Hepatocyte (in vitro differentiated cells): ENCODE results near the gene ARHGAP15. TPM values are rescaled to one million over a fixed set of nuclear protein-coding genes. Genes with fewer than 3 reads are reported as not detected.

Source experiments
- DNase-seq: peaks from one replicate; pipeline ENCODE4 v3.0.0-alpha.2; 2016; ENCODE audit warnings: low spot score
- H2AFZ ChIP-seq: fragments of 200-600 bp; sonication (generic); 2 replicates; pipeline ENCODE4 v1.6.0; 2016; ENCODE audit warnings: antibody characterized with exemption, mild to moderate bottlenecking
- H3K27ac ChIP-seq: fragments of 200-600 bp; sonication (generic); 2 replicates; pipeline ENCODE4 v1.5.1; 2016; ENCODE audit warnings: mild to moderate bottlenecking
- H3K27me3 ChIP-seq: fragments of 200-600 bp; sonication (generic); 2 replicates; pipeline ENCODE4 v1.6.1; 2016
- H3K36me3 ChIP-seq: fragments of 200-600 bp; sonication (generic); replicated peaks from 2 replicates; pipeline ENCODE4 v1.5.1; 2016; ENCODE audit warnings: low read depth; ENCODE audit not compliant: insufficient read depth
- H3K4me1 ChIP-seq: fragments of 200-600 bp; sonication (generic); 2 replicates; pipeline ENCODE4 v1.5.1; 2016; ENCODE audit warnings: mild to moderate bottlenecking, moderate library complexity; ENCODE audit not compliant: insufficient read depth
- H3K4me2 ChIP-seq: fragments of 200-600 bp; sonication (generic); 2 replicates; pipeline ENCODE4 v1.6.0; 2016
- H3K4me3 ChIP-seq: fragments of 200-600 bp; sonication (generic); 2 replicates; pipeline ENCODE4 v1.5.1; 2016; ENCODE audit warnings: mild to moderate bottlenecking
- H3K79me2 ChIP-seq: fragments of 200-600 bp; sonication (generic); 2 replicates; pipeline ENCODE4 v1.6.0; 2017; ENCODE audit warnings: mild to moderate bottlenecking
- H3K9me2 ChIP-seq: fragments of 200-600 bp; sonication (generic); replicated peaks from 2 replicates; pipeline ENCODE4 v1.6.0; 2017; ENCODE audit warnings: mild to moderate bottlenecking; ENCODE audit not compliant: insufficient read depth
- H3K9me3 ChIP-seq: fragments of 200-600 bp; sonication (generic); 2 replicates; pipeline ENCODE4 v1.5.1; 2016; ENCODE audit warnings: low read depth, mild to moderate bottlenecking
- H4K20me1 ChIP-seq: fragments of 200-600 bp; sonication (generic); 2 replicates; pipeline ENCODE4 v1.6.0; 2016; ENCODE audit warnings: mild to moderate bottlenecking; ENCODE audit not compliant: insufficient read depth, poor library complexity, severe bottlenecking
- EZH2 ChIP-seq: fragments of 200-600 bp; sonication (generic); IDR thresholded peaks from 2 replicates; pipeline ENCODE4 v1.6.1; 2016; ENCODE audit warnings: antibody characterized with exemption, mild to moderate bottlenecking, borderline replicate concordance
- EZH2phosphoT487 ChIP-seq: fragments of 200-600 bp; sonication (generic); IDR thresholded peaks from one replicate; pipeline ENCODE4 v1.6.1; 2018; ENCODE audit warnings: antibody characterized with exemption, mild to moderate bottlenecking, low read depth, moderate library complexity; ENCODE audit not compliant: unreplicated experiment, severe bottlenecking
- WGBS: methylation state at CpG from one replicate; pipeline ENCODE4 v1.1.6; 2016; ENCODE audit warnings: low lambda C conversion rate; ENCODE audit errors: missing lambda C conversion rate; 5-methylcytosine and 5-hydroxymethylcytosine counted together
- polyA plus RNA-seq: library from polyadenylated mRNA; unstranded; fragments of >200 nt; fragmentation: Nextera tagmentation; extraction: Ambion mirVana; gene quantifications from 2 replicates; pipeline ENCODE4 v1.2.1, GENCODE V29; 2016
- total RNA-seq: library from RNA; depleted of rRNA; stranded (reverse); fragments of >200 nt; gene quantifications from 2 replicates; pipeline ENCODE4 v1.2.3, GENCODE V29; 2014
- TF ChIP-seq, protein P1 (sequence below): fragments of 200-600 bp; sonication (generic); IDR thresholded peaks from 2 replicates; pipeline ENCODE4 v1.5.1; 2016; ENCODE audit warnings: antibody characterized with exemption, mild to moderate bottlenecking; ENCODE audit not compliant: poor library complexity

Gene ARHGAP15
- total and polyA plus RNA-seq, 2 experiments from 2014 or later: 0.17 TPM; not detected in 1

DNA sequence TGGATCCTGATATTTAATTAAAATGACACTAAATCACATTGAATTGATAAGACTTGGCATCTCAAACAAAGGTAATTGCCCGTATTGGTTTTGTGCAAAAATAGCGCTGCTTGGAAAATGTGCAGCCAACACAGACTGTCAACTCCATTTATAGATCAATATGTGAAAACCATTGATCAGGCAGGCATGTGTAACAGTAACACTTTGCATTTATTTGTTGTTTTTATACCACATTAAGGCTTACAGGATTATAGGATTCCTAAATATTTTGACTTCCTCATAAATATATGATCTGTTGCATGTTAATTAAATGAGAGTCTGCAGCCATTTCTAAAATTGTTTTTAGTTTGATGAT lies 30.2 kb downstream of the ARHGAP15 start:
- WGBS: 58% methylated on average over 2 of the region's 2 CpGs

DNA sequence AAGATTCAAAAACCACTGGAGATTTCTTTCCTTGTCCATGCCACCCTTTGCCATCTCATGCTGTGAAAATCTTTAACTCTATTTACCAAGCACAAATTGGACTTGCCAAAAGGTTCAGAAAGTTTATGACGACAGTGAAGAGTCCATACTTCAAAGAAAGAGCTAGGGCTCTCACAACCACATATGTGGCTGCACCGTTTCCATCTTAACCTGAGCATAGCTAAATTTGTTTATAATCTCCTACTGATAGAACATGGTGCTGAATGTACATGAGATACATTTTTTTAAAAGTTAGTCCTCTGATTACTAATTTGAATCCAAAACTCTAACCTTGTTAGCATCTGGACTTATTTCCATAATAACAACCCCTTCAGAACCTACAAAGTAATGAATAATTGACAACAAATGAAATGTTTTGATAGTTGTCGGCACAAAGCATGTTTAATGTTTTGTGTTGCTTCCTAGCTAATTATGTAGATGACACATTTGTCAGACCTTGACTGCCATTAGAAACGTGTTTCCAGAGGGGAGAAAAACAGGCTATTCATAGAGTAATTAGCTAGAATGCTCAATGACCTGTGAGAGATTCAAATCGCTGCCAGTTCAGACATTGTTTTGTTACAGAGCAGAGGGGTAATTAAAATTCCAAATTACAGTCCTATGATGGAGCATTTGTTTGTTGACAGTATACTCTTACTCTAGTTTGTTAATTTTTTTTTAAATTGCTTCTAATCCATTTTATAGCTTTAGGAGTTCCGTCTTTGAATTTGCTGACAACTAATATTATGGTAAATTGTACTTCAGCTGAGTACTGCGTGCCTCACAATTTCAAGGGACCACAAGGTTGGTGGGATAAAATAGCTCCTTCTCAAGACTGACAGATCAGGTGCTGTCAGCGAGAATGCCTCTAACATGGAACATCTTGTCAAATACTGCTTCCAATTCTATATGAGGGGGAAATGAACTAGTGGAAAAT lies 31.8 kb downstream of the ARHGAP15 start:
- no peaks in the 10 kb centered on the region for H3K9me3 ChIP-seq
- no peak overlapping the region for H3K4me2 ChIP-seq
- no peaks in the 10 kb centered on the region for H3K27me3 ChIP-seq
- H3K4me1 ChIP-seq: peaks cover 3% of the 10 kb centered on the region
- no peak for DNase-seq
- no peaks in the 10 kb centered on the region for H3K79me2 ChIP-seq
- WGBS: 73% methylated on average over 8 of the region's 8 CpGs
- H3K36me3 ChIP-seq: no peaks in the 10 kb centered on the region
- H3K4me3 ChIP-seq: no peak overlapping the region
- no peak overlapping the region for H2AFZ ChIP-seq
- TF ChIP-seq EZH2 (no peak), EZH2phosphoT487 (no peak)
- TF ChIP-seq, protein P1, sequence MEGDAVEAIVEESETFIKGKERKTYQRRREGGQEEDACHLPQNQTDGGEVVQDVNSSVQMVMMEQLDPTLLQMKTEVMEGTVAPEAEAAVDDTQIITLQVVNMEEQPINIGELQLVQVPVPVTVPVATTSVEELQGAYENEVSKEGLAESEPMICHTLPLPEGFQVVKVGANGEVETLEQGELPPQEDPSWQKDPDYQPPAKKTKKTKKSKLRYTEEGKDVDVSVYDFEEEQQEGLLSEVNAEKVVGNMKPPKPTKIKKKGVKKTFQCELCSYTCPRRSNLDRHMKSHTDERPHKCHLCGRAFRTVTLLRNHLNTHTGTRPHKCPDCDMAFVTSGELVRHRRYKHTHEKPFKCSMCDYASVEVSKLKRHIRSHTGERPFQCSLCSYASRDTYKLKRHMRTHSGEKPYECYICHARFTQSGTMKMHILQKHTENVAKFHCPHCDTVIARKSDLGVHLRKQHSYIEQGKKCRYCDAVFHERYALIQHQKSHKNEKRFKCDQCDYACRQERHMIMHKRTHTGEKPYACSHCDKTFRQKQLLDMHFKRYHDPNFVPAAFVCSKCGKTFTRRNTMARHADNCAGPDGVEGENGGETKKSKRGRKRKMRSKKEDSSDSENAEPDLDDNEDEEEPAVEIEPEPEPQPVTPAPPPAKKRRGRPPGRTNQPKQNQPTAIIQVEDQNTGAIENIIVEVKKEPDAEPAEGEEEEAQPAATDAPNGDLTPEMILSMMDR: no peak
- H3K9me2 ChIP-seq: no peaks in the 10 kb centered on the region
- H3K27ac ChIP-seq: no peak overlapping the region
- H4K20me1 ChIP-seq: no peaks in the 10 kb centered on the region

More for the DNA sequence above, 30.2 kb downstream of the ARHGAP15 start:
- Histone ChIP-seq H3K9me3 (no peaks in the 10 kb centered on the region), H4K20me1 (no peaks in the 10 kb centered on the region), H2AFZ (no peak overlapping the region), H3K36me3 (no peaks in the 10 kb centered on the region), H3K27me3 (no peaks in the 10 kb centered on the region), H3K79me2 (no peaks in the 10 kb centered on the region), H3K9me2 (no peaks in the 10 kb centered on the region), H3K4me2 (peak overlapping the region; percentile 19), H3K4me1 (peaks cover 3% of the 10 kb centered on the region), H3K4me3 (no peak overlapping the region), H3K27ac (no peak overlapping the region)
- DNase-seq: no peak
- TF ChIP-seq, protein P1: no peak
- no peak for TF ChIP-seq EZH2
- no peak for TF ChIP-seq EZH2phosphoT487

DNA sequence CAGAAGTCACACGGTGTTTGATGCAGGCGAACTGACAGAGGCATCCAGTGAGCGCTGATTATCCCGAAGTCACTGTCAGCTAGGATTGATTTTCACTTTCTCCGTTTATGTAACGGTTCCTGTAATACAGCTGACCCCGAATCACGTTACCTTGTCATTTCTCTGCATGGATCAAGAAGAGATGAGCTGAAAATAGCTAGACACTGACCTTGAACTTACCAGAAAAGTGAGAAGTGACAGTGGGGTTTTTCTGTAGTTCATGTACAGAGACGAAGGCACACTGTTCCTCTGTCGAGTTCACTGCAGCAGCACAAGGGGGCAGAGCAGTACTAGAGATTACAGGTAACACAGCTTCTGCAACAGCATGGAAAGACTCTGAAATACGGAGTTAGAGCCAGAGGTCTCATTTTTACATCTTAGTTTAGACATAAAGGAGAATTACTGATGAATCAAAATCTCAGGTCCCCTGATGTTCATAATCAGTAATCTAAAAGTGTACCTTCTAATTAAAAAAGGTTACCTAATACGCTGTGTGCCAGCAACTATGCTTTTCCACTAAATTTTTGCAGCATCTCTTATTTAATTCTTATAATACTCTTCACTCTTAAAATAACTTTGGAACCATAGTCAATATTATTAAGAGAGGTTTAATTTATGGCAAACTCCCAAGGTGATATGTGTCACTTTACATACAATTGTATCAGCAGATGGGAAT lies 33.1 kb downstream of the ARHGAP15 start:
- TF ChIP-seq EZH2phosphoT487: no peak
- TF ChIP-seq, protein P1: peak; percentile 73
- Histone ChIP-seq H3K9me3 (no peaks in the 10 kb centered on the region), H3K27me3 (no peaks in the 10 kb centered on the region), H3K27ac (no peak overlapping the region), H3K9me2 (no peaks in the 10 kb centered on the region), H4K20me1 (no peaks in the 10 kb centered on the region), H3K36me3 (no peaks in the 10 kb centered on the region), H3K4me3 (no peak overlapping the region), H3K4me2 (no peak overlapping the region), H3K79me2 (no peaks in the 10 kb centered on the region), H3K4me1 (peaks cover 3% of the 10 kb centered on the region), H2AFZ (no peak overlapping the region)
- WGBS: 52% methylated on average over 12 of the region's 12 CpGs
- peak; percentile 73 for DNase-seq
